KMS-11 (cell line): Measurements from ENCODE around the gene WFIKKN1.

Source experiments
- H2AFZ ChIP-seq: fragments of 200-600 bp; sonication (generic); 2 replicates; pipeline ENCODE4 v1.6.1; 2016; ENCODE audit warnings: antibody characterized with exemption, mixed run types, low read depth
- H3K27ac ChIP-seq: fragments of 200-600 bp; sonication (generic); 2 replicates; pipeline ENCODE4 v1.6.1; 2016; ENCODE audit warnings: mild to moderate bottlenecking, mixed run types
- H3K27me3 ChIP-seq: fragments of 200-600 bp; sonication (generic); 2 replicates; pipeline ENCODE4 v1.6.1; 2017; ENCODE audit warnings: mild to moderate bottlenecking, low read depth, mixed run types, moderate library complexity; ENCODE audit not compliant: insufficient read depth
- H3K36me3 ChIP-seq: fragments of 200-600 bp; sonication (generic); 2 replicates; pipeline ENCODE4 v1.6.1; 2017; ENCODE audit warnings: mild to moderate bottlenecking, mixed run types; ENCODE audit not compliant: insufficient read depth
- H3K4me1 ChIP-seq: fragments of 200-600 bp; sonication (generic); 2 replicates; pipeline ENCODE4 v1.6.1; 2016; ENCODE audit warnings: mild to moderate bottlenecking, low read depth, mixed run types; ENCODE audit not compliant: poor library complexity, severe bottlenecking
- H3K4me2 ChIP-seq: fragments of 200-600 bp; sonication (generic); 2 replicates; pipeline ENCODE4 v1.7.0; 2016; ENCODE audit warnings: mild to moderate bottlenecking, mixed run types
- H3K4me3 ChIP-seq: fragments of 200-600 bp; sonication (generic); IDR thresholded peaks from 2 replicates; pipeline ENCODE4 v1.6.1; 2017; ENCODE audit warnings: low read depth, low read length, mixed read lengths; ENCODE audit not compliant: insufficient read depth
- H3K79me2 ChIP-seq: fragments of 200-600 bp; sonication (generic); 2 replicates; pipeline ENCODE4 v1.6.1; 2016; ENCODE audit warnings: low read depth, mixed run types; ENCODE audit not compliant: insufficient read depth
- H3K9ac ChIP-seq: fragments of 200-600 bp; sonication (generic); 2 replicates; pipeline ENCODE4 v1.6.1; 2016; ENCODE audit warnings: mild to moderate bottlenecking, mixed run types
- H4K20me1 ChIP-seq: fragments of 200-600 bp; sonication (generic); 2 replicates; pipeline ENCODE4 v1.6.1; 2016; ENCODE audit warnings: mild to moderate bottlenecking, mixed run types; ENCODE audit not compliant: insufficient read depth
- TF ChIP-seq, protein P1 (sequence below): fragments of 200-600 bp; sonication (generic); conservative IDR thresholded peaks from 2 replicates; pipeline ENCODE4 v1.6.1; 2017; ENCODE audit warnings: low read depth, mild to moderate bottlenecking, antibody characterized with exemption, low read length, moderate library complexity, mixed read lengths

The WFIKKN1 gene

GRCh38 chr16:668519-669171 is 37.9 kb downstream of the WFIKKN1 start:
- H4K20me1 ChIP-seq: no peaks in the 10 kb centered on the region
- TF ChIP-seq, protein P1, sequence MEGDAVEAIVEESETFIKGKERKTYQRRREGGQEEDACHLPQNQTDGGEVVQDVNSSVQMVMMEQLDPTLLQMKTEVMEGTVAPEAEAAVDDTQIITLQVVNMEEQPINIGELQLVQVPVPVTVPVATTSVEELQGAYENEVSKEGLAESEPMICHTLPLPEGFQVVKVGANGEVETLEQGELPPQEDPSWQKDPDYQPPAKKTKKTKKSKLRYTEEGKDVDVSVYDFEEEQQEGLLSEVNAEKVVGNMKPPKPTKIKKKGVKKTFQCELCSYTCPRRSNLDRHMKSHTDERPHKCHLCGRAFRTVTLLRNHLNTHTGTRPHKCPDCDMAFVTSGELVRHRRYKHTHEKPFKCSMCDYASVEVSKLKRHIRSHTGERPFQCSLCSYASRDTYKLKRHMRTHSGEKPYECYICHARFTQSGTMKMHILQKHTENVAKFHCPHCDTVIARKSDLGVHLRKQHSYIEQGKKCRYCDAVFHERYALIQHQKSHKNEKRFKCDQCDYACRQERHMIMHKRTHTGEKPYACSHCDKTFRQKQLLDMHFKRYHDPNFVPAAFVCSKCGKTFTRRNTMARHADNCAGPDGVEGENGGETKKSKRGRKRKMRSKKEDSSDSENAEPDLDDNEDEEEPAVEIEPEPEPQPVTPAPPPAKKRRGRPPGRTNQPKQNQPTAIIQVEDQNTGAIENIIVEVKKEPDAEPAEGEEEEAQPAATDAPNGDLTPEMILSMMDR: no peak
- peaks cover 19% of the 10 kb centered on the region for H3K79me2 ChIP-seq
- peak overlapping the region; percentile 71 for H3K4me2 ChIP-seq
- H3K27me3 ChIP-seq: no peaks in the 10 kb centered on the region
- peaks cover 3% of the 10 kb centered on the region; the same call in 1 of the 2 replicates for H3K36me3 ChIP-seq
- no peak overlapping the region for H3K4me3 ChIP-seq
- H3K27ac ChIP-seq: no peak overlapping the region
- H3K9ac ChIP-seq: peak overlapping the region; percentile 81
- H3K4me1 ChIP-seq: peaks cover 13% of the 10 kb centered on the region
- peak overlapping the region; percentile 34; the same call in 1 of the 2 replicates for H2AFZ ChIP-seq

- Histone ChIP-seq H3K79me2 (peaks cover 19% of the 10 kb centered on the region), H3K4me3 (no peak overlapping the region), H3K4me1 (peaks cover 13% of the 10 kb centered on the region), H3K4me2 (no peak overlapping the region; the same call in 1 of the 2 replicates), H3K9ac (no peak overlapping the region), H3K36me3 (peaks cover 3% of the 10 kb centered on the region; the same call in 1 of the 2 replicates), H2AFZ (no peak overlapping the region), H4K20me1 (no peaks in the 10 kb centered on the region), H3K27me3 (no peaks in the 10 kb centered on the region), H3K27ac (no peak overlapping the region)
- TF ChIP-seq, protein P1: no peak
Measured at GRCh38 chr16:669666-670065, 38.9 kb downstream of the WFIKKN1 start.

DNA sequence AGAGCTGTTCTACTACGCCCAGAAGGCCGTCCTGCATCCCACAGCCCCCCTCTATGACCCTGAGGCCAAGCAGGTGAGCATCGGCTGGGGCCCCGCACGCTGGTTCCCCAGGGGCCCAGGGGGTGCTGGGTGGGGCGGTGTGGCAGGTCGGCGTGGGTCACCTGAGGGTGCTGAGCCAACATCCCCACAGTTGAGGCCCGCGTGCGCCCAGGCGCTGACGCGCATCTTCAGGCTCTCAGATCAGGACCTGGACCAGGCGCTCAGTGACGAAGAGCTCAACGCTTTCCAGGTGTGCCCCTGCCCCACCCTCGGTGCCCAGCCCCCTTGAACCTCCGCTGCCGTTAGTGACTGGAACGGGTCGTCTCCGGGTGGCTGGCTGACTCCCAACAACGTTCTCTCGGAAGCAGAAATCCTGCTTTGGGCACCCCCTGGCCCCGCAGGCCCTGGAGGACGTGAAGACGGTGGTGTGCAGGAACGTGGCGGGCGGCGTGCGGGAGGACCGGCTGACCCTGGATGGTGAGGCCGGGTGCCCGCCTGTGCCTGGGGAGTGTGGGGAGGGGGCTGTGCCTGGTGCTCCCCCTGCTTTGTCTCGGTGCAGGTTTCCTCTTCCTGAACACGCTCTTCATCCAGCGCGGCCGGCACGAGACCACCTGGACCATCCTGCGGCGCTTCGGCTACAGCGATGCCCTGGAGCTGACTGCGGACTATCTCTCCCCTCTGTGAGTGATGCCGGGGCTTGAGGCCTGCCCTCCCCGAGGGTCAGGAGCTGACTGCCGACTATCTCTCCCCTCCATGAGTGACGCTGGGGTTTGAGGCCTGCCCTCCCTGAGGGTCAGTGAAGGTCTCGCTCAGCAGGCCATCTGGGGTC is 39.9 kb downstream of the WFIKKN1 start:
- H3K9ac ChIP-seq: no peak overlapping the region
- H3K27me3 ChIP-seq: no peaks in the 10 kb centered on the region
- no peak overlapping the region for H2AFZ ChIP-seq
- H3K4me3 ChIP-seq: no peak overlapping the region
- peaks cover 13% of the 10 kb centered on the region for H3K4me1 ChIP-seq
- TF ChIP-seq, protein P1: no peak
- no peak overlapping the region for H3K27ac ChIP-seq
- peaks cover 19% of the 10 kb centered on the region for H3K79me2 ChIP-seq
- no peaks in the 10 kb centered on the region for H4K20me1 ChIP-seq
- peaks cover 3% of the 10 kb centered on the region; the same call in 1 of the 2 replicates for H3K36me3 ChIP-seq
- no peak overlapping the region for H3K4me2 ChIP-seq

GRCh38 chr16:671353-672131 is 40.8 kb downstream of the WFIKKN1 start:
- no peaks in the 10 kb centered on the region for H4K20me1 ChIP-seq
- peaks cover 3% of the 10 kb centered on the region; the same call in 1 of the 2 replicates for H3K36me3 ChIP-seq
- no peak overlapping the region for H3K27ac ChIP-seq
- TF ChIP-seq, protein P1: no peak
- H3K9ac ChIP-seq: no peak overlapping the region
- no peak overlapping the region for H3K4me2 ChIP-seq
- peaks cover 19% of the 10 kb centered on the region for H3K79me2 ChIP-seq
- H3K27me3 ChIP-seq: no peaks in the 10 kb centered on the region
- H2AFZ ChIP-seq: no peak overlapping the region
- H3K4me3 ChIP-seq: no peak overlapping the region
- peaks cover 13% of the 10 kb centered on the region for H3K4me1 ChIP-seq
